GM12878 (cell line): Measurements from ENCODE around the gene ZNF79. TPM values are rescaled to one million over a fixed set of nuclear protein-coding genes. Genes with fewer than 3 reads are reported as not detected.

Experiments used
- ATAC-seq: fragments of 200-7000 bp; cut with Tn5 transposase; 3 replicates; pipeline ENCODE4 v1.9.1; 2020; ENCODE audit warnings: mild to moderate bottlenecking, moderate library complexity
- BruUV-seq: library from RNA; stranded (reverse); fragments of 400-500 nt; replicated peaks from 2 replicates; lab custom pipeline; 2021; lab: Mats Ljungman, UMichigan
- CTCF ChIA-PET: fragments of 300-600 bp; sonication (Branson Sonifier 250); formaldehyde crosslinking; extraction: SDS; loops from one replicate; lab custom pipeline; 2021; ENCODE audit warnings: inconsistent platforms; lab: Yijun Ruan, JAX
- POLR2A ChIA-PET: fragments of 350-600 bp; formaldehyde crosslinking; extraction: SDS; loops from one replicate; lab custom pipeline; 2021; ENCODE audit warnings: inconsistent platforms; lab: Charles Lee
- RAD21 ChIA-PET: fragments of 300-600 bp; sonication (Branson Sonifier 250); formaldehyde crosslinking; loops from one replicate; lab custom pipeline; 2023; ENCODE audit warnings: antibody characterized with exemption; ENCODE audit not compliant: unreplicated experiment; lab: Charles Lee
- SMC1A ChIA-PET: fragments of 300-600 bp; sonication (Branson Sonifier 250); formaldehyde crosslinking; loops from one replicate; lab custom pipeline; 2023; ENCODE audit not compliant: unreplicated experiment, uncharacterized antibody; lab: Charles Lee
- DNase-seq: peaks from one replicate; pipeline ENCODE4 v3.0.0-alpha.2; 2011; ENCODE audit warnings: low read depth, low spot score
- FAIRE-seq: peaks from 3 replicates; lab custom pipeline; 2011; peaks lifted over from hg19 to GRCh38; lab: Jason Lieb, UNC
- H2AFZ ChIP-seq: 2 replicates; pipeline ENCODE4 v1.6.0; 2011; ENCODE audit warnings: low read depth, low read length, control low read depth; ENCODE audit not compliant: control insufficient read depth
- H3K27ac ChIP-seq: 2 replicates; pipeline ENCODE4 v1.5.1; 2011; ENCODE audit warnings: control low read depth; ENCODE audit not compliant: control insufficient read depth, insufficient read depth
- H3K27me3 ChIP-seq, 2 experiments: replicated peaks in 1 of 2; 2 replicates each; pipeline versions ENCODE4 v1.6.0 to v1.6.1; 2011; ENCODE audit warnings: low read length in 1 of 2; ENCODE audit not compliant: control insufficient read depth in 2 of 2, insufficient read depth in 2 of 2
- H3K36me3 ChIP-seq, 2 experiments: 2 replicates each; pipeline ENCODE4 v1.5.1; 2011; ENCODE audit warnings: low read length in 1 of 2; ENCODE audit not compliant: control insufficient read depth in 2 of 2, insufficient read depth in 2 of 2
- H3K4me1 ChIP-seq: 2 replicates; pipeline ENCODE4 v1.6.1; 2011; ENCODE audit warnings: mild to moderate bottlenecking, low read length, moderate library complexity, mixed read lengths; ENCODE audit not compliant: control insufficient read depth, insufficient read depth
- H3K4me2 ChIP-seq: 2 replicates; pipeline ENCODE4 v1.6.0; 2011; ENCODE audit warnings: control low read depth; ENCODE audit not compliant: control insufficient read depth, insufficient read depth
- H3K4me3 ChIP-seq: fragments of 200-600 bp; sonication (generic); 2 replicates; pipeline ENCODE4 v1.5.1; 2016
- H3K79me2 ChIP-seq: 2 replicates; pipeline ENCODE4 v1.6.0; 2011; ENCODE audit warnings: low read length; ENCODE audit not compliant: control insufficient read depth, insufficient read depth
- H3K9ac ChIP-seq: 2 replicates; pipeline ENCODE4 v1.8.0; 2011; ENCODE audit warnings: low read length, control low read depth, mixed read lengths; ENCODE audit not compliant: control insufficient read depth, insufficient read depth
- H3K9me3 ChIP-seq: replicated peaks from 3 replicates; pipeline ENCODE4 v1.5.1; 2011; ENCODE audit warnings: mild to moderate bottlenecking, low read length; ENCODE audit not compliant: control insufficient read depth, insufficient read depth
- H4K20me1 ChIP-seq: 2 replicates; pipeline ENCODE4 v1.6.0; 2011; ENCODE audit not compliant: control insufficient read depth, insufficient read depth
- BRCA1 ChIP-seq: IDR thresholded peaks from 2 replicates; pipeline ENCODE4 v1.6.1; 2011; ENCODE audit warnings: low read depth, low read length, improper control_type of control experiment
- IKZF1 ChIP-seq: fragments of 450-650 bp; conservative IDR thresholded peaks from 2 replicates; pipeline ENCODE4 v1.6.1; 2017; ENCODE audit warnings: antibody characterized with exemption, mild to moderate bottlenecking
- KAT2A ChIP-seq: conservative IDR thresholded peaks from 2 replicates; pipeline ENCODE4 v1.6.1; 2011; ENCODE audit warnings: low read depth, low read length; ENCODE audit not compliant: control insufficient read depth
- MEF2A ChIP-seq: IDR thresholded peaks from 2 replicates; pipeline ENCODE4 v1.6.1; 2011; ENCODE audit warnings: low read depth, mild to moderate bottlenecking, low read length, moderate library complexity; ENCODE audit not compliant: insufficient read depth
- NFYB ChIP-seq: IDR thresholded peaks from 2 replicates; pipeline ENCODE4 v1.6.1; 2011; ENCODE audit warnings: low read depth, mild to moderate bottlenecking, low read length, improper control_type of control experiment, moderate library complexity; ENCODE audit not compliant: insufficient read depth
- PAX8 ChIP-seq: fragments of 450-650 bp; IDR thresholded peaks from 2 replicates; pipeline ENCODE4 v1.6.1; 2017; ENCODE audit warnings: mild to moderate bottlenecking, moderate library complexity
- POU2F2 ChIP-seq: IDR thresholded peaks from 3 replicates; pipeline ENCODE4 v1.6.1; 2011; ENCODE audit warnings: low read depth, mild to moderate bottlenecking, low read length, borderline replicate concordance
- RCOR1 ChIP-seq: conservative IDR thresholded peaks from 2 replicates; pipeline ENCODE4 v1.6.1; 2012; ENCODE audit warnings: low read depth, low read length, improper control_type of control experiment
- YBX1 ChIP-seq: fragments of 450-650 bp; IDR thresholded peaks from 2 replicates; pipeline ENCODE4 v1.6.1; 2016; ENCODE audit warnings: antibody characterized with exemption
- WGBS: methylation state at CpG from one replicate; pipeline ENCODE4 v1.1.6; 2016; ENCODE audit warnings: low lambda C conversion rate; ENCODE audit not compliant: insufficient replicate concordance, insufficient coverage; ENCODE audit errors: missing lambda C conversion rate; 5-methylcytosine and 5-hydroxymethylcytosine counted together
- in situ Hi-C: fragments of 300-500 bp; cut with MboI; formaldehyde crosslinking; loops from 9 replicates; pipeline ENCODE4 v1.14.3; 2018; ENCODE audit warnings: mixed read lengths
- intact Hi-C: fragments of 100-400 bp; cut with micrococcal nuclease; formaldehyde crosslinking; loops from one replicate; pipeline ENCODE4 v1.14.2; 2022; ENCODE audit not compliant: unreplicated experiment
- polyA plus RNA-seq, 11 experiments: library from polyadenylated mRNA; depleted of rRNA in 4 of 11; unstranded in 6 of 11; stranded (reverse) in 5 of 11; fragments of >200 nt; fragmentation: Nextera tagmentation in 4 of 11; fragmentation: Illumina TruSeq in 1 of 11; extraction: Ambion mirVana in 4 of 11; extraction: Trizol in 1 of 11; gene quantifications; 1 replicate in 1 of 11; 2 replicates in 10 of 11; pipeline versions ENCODE4 v1.2.1 to v1.2.3, GENCODE V29; 2011 to 2016; ENCODE audit warnings: inconsistent platforms in 2 of 11, missing spikeins in 2 of 11, low read depth in 1 of 11
- total RNA-seq, 4 experiments: library from RNA; depleted of rRNA in 3 of 4; stranded (reverse); fragments of >200 nt in 3 of 4; fragmentation: Illumina TruSeq in 1 of 4; extraction: Trizol in 1 of 4; gene quantifications; 2 replicates each; pipeline versions ENCODE4 v1.2.1 to v1.2.3, GENCODE V29; 2013 to 2021

ZNF79 gene
- total and polyA plus RNA-seq, 10 of the 15 experiments (the other 5 are each of a cell fraction or from before 2014, with no cell fraction given) = 1.8 to 14.1 (median 11.7) TPM

GRCh38 chr9:127402401-127403090 lies 21.6 kb upstream of the ZNF79 start (continued):
- no peak for TF ChIP-seq BRCA1
- no peak for TF ChIP-seq MEF2A

- no TSS peak for BruUV-seq
- H3K27me3 ChIP-seq = no peaks in the 10 kb centered on the region
- H3K4me1 ChIP-seq = no peaks in the 10 kb centered on the region
- no peaks in the 10 kb centered on the region for H3K79me2 ChIP-seq
- no peaks in the 10 kb centered on the region for H3K9me3 ChIP-seq
- H3K36me3 ChIP-seq = peaks cover 0 to 3% of the 10 kb centered on the region in 2 experiments; a peak in 2 of 4 replicates
- RAD21 ChIA-PET = no interaction called here
- intact Hi-C loops (no loop called here), in situ Hi-C loops (no loop called here)
- POLR2A ChIA-PET = interaction anchor here (0.5 kb wide), 1 partner anchor 105 kb away, joined by 4 read pairs; no protein-coding TSS in a partner anchor
- no peak for DNase-seq
- CTCF ChIA-PET = no interaction called here
- no peak for TF ChIP-seq KAT2A
- TF ChIP-seq YBX1 = no peak
- TF ChIP-seq RCOR1 = no peak
- no peak for TF ChIP-seq PAX8
- TF ChIP-seq POU2F2 = no peak
- no peak for TF ChIP-seq IKZF1
- no peak for TF ChIP-seq NFYB
- SMC1A ChIA-PET = no interaction called here
- H2AFZ ChIP-seq = no peak overlapping the region
- WGBS = 88% methylated on average over 22 of the region's 22 CpGs
- ATAC-seq = no peak
- H4K20me1 ChIP-seq = no peaks in the 10 kb centered on the region
- no peak for FAIRE-seq
- H3K4me2 ChIP-seq = no peak overlapping the region
- H3K27ac ChIP-seq = no peak overlapping the region
- H3K9ac ChIP-seq = no peak overlapping the region
- H3K4me3 ChIP-seq = no peak overlapping the region
Observed at GRCh38 chr9:127403507-127404192, 20.5 kb upstream of the ZNF79 start.
